NCI-H187 treated with DMSO at 0.1 percent for 48 hours (cell line): Measurements from ENCODE around the gene PTPRE.

Source experiments
- DNase-seq: peaks from one replicate; lab custom pipeline; 2025; lab: John Stamatoyannopoulos, UW

The PTPRE gene

DNA sequence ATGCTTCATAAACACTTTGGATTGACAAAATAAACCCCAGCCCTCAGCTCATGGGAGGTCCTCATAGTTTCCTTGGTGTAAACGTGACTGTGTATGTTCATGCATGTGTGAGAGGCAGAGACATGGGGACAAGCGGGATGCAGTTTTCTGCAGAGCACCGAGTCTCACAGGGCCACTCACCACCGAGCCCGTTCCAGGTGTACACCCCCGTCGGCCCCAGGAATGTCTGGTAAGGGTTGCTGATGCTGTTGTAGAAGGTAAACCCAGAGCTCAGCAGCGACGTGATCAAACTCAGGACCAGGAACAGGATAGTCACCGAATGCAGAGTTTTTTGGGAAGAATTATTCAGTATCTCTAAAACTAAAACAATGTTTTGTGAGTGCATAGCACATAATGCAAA lies 23.4 kb upstream of the PTPRE start:
- no peak for DNase-seq

- DNase-seq: no peak
These were observed 22.4 kb upstream of the PTPRE start for GRCh38 chr10:127884501-127884900.

GRCh38 chr10:127886371-127887051 lies 20.4 kb upstream of the PTPRE start:
- DNase-seq: no peak

- DNase-seq: no peak
These were observed 19.1 kb upstream of the PTPRE start for GRCh38 chr10:127887541-127888415.

GRCh38 chr10:127888521-127889312 lies 18.2 kb upstream of the PTPRE start:
- DNase-seq: no peak

DNA sequence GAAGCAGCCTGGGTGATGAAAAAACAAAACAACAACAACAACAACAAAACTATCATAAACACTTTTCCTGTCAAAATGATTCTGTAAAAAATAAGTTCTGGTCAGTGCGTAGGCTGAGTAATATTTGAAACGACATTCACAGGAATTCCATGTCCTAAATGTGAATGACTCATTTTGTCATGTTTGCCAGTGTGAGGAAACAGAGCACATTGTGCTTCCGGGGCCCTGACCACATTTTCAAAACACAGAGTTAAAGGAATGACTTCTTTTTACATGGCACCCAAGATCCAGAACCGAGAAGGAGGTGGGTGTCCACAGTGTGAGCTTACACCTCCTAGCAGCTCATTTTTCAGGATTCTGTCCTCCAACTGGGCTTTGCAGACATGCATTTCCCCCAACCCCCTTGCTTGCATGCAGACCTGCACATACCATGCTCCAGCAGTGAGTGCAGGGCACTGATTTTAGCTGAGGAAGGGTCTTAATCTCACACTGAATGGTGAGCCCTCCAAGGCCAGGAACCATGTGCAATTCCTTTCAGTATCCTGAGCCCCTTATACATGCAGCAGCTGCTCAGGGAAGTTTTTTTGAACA lies 17.2 kb upstream of the PTPRE start:
- no peak for DNase-seq

- no peak for DNase-seq
These were observed 16.7 kb upstream of the PTPRE start for GRCh38 chr10:127890216-127890615.

DNA sequence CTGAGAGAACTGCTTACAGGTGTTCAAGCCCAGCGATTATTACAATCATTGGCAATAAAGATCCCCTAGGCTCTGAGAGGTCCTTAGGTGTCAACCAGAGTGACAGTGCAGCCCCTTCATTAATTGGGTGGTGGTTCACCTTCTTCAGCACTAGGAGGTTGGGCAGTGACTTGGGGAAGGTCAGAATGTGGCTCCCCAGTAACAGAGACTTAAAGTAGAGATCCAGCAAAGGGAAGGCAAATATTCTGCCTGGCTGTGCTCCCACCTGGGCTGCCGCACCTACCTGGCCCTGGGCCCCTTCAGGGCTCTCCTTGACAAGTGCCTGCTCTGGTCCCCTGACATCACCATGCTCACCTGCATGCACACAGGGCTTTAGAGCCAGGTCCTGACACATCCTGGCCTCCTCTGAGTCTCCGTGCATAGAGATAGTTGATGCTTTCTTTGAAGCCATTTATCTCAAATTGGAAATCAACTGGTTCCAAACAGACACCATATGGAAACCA lies 16.0 kb upstream of the PTPRE start:
- DNase-seq: no peak

- DNase-seq: no peak
These were observed 14.2 kb upstream of the PTPRE start, which contains the start of gene CLRN3 for GRCh38 chr10:127892743-127893142. CLRN3 (minus strand) TSS chr10:127892941; CDS start chr10:127892784, 157 bp downstream.

- no peak for DNase-seq
These were observed 12.8 kb upstream of the PTPRE start for GRCh38 chr10:127894146-127894545.

GRCh38 chr10:127896590-127896989 lies 10.3 kb upstream of the PTPRE start:
- DNase-seq: no peak

DNA sequence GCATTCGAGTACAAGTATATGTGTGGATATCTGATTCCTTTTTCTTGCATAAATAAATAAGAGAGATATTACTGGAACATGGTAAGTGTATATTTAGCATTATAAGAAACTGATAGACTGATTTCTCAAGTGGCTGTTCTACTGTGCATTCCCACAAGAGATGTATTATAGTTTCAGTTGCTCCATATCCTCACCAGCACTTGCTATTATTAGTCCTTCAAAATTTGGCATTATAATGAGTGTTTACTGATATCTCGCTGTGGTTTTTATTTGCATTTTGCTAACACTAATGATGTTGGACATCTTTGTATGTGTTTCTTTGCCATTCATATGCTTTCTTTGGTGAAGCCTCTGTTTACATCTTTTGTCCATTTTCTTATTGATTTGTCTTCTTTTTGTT lies 9.7 kb upstream of the PTPRE start:
- no peak for DNase-seq

DNA sequence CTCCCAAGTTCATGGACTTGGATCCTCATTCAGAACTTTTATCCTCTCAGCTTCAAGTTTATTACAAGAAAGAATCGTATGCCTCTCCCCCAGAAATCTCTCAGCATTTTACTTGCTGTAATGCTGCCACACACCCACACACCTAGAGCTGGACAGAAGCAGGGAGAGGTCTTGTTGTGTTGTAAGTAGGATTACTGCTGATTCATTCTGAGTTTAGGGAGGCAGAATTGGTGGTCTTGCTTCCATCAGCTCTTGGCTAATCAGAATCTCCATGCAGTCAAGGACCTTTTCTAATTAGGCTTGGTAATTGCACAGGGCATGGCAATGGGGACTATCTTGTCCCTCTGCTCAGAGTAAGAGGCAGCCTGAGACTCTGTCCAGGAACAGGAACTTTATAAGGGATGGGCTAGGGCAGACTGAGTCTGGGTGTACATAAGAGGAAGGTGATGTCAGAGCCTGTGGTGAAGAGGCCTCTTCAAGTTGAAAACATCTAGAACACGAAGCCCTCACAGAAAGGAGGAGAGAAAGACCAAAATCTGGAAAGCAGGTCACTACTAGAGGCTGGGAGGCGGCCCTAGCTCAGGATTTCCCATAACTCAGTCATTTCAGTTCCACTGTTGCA lies 7.0 kb upstream of the PTPRE start:
- no peak for DNase-seq

- no peak for DNase-seq
These were observed 3.1 kb upstream of the PTPRE start for GRCh38 chr10:127903789-127904188.

- no peak for DNase-seq
These were observed 2.4 kb upstream of the PTPRE start for GRCh38 chr10:127904311-127905000.

- no peak for DNase-seq
These were observed 1.7 kb upstream of the PTPRE start for GRCh38 chr10:127905001-127905847.

DNA sequence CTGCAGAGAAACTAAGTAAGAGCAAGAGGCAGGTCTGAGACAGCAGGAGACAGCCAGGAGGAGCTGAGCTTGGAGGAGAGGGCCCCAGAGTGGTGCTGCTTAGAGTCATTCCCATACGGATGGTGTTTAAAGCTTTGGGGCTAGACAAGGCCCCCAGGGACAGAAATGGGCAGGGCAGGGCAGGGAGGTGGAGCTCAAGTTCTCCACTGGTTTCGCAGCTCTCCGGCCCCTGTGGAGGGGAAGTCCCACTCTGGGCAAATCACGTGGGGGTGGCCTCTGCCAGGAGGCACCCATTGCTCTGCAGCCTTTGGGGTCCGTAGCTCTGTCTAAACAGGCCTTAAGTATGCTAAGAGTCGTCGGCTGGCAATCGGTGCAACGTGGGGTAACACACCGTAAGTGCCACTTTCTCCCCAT lies 1.0 kb upstream of the PTPRE start:
- no peak for DNase-seq

GRCh38 chr10:127907411-127908105 lies 655 bp downstream of the PTPRE start:
- no peak for DNase-seq
